ENCODE measurements around the gene GLT6D1. TPM values are rescaled to one million over a fixed set of nuclear protein-coding genes. Genes with fewer than 3 reads are reported as not detected.

GLT6D1 gene
- total and polyA plus RNA-seq, 2 of the 4 experiments (the other 2 are of a cell fraction), result not detected

DNA sequence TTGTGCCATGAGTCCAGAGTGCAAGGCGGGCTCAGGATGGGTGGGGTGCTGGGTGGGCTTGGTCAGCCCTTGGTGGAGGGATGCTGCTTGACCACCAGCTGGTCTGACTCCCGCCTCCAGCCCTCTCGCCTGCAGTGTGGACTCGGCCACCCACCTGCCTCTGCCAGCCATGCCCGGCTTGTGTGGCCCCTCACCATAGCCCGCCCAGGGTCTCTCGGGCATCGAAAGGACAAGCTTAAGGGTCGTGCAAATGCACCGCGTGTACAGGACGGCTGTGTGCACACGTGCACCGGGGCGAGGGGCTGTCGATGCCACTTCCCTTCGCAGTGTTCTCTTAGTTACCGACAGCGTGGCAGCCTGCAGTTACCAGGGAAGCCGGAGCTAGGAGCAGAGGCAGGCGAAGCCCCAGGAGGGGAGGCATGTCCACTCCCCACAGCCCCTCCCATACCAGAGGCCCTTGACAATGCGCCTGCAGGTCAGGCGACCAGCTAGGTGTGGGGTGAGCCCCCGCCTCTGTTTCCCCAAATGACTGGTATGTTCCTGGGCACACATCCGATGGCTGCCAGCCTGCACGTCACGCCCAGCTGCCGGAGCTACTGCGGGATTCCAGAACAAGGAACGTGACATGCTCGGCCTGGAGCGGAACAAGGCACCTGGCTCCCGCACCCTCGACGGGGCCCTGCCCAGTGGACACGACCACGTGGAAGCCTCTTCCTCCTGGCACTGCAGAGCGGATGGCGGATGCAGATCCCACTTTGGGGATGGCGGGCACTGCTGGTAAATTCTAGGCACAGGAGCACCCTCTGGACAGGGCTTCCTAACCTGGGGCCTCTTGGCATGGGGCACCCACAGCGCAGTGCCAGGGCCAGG, 31.6 kb upstream of the GLT6D1 start:
- Histone ChIP-seq H3K4me1 (ENCODE audit: control insufficient read depth, insufficient read depth, low read length) (no peaks in the 10 kb centered on the region), H2BK5ac (ENCODE audit: low read depth, low read length, poor library complexity, severe bottlenecking) (no peak overlapping the region), H4K5ac (ENCODE audit: low read depth, low read length) (no peak overlapping the region), H3K18ac (ENCODE audit: low read depth, low read length) (no peak overlapping the region), H2AK9ac (replicated peaks; ENCODE audit: low read depth, low read length, poor library complexity) (no peak overlapping the region), H3K79me1 (ENCODE audit: low read depth in 1 of 2, low read length in 2 of 2) (no peaks in the 10 kb centered on the region), H2AFZ (replicated peaks; ENCODE audit: low read length, poor library complexity) (no peak overlapping the region), H3K27ac (ENCODE audit: insufficient read depth, low read length) (no peak overlapping the region), H3K4me2 (ENCODE audit: low read depth, low read length) (no peak overlapping the region), H3K9me3 (ENCODE audit: control insufficient read depth, insufficient read depth, low read length) (peaks cover 3% of the 10 kb centered on the region; the same call in 1 of the 2 replicates), H3K4ac (ENCODE audit: low read depth, low read length) (no peak overlapping the region), H2AK5ac (ENCODE audit: low read depth, low read length) (no peak overlapping the region), H4K20me1 (ENCODE audit: insufficient read depth, low read length) (no peaks in the 10 kb centered on the region), H3K9me1 (ENCODE audit: insufficient read depth, low read length) (no peaks in the 10 kb centered on the region), H3K4me3 (ENCODE audit: insufficient read depth, low read depth, low read length) (no peak overlapping the region), H4K91ac (ENCODE audit: insufficient read depth, low read depth, low read length) (no peak overlapping the region), H3K23ac (ENCODE audit: low read depth, low read length) (no peak overlapping the region), H2BK20ac (ENCODE audit: low read depth, low read length) (no peak overlapping the region), H2BK15ac (ENCODE audit: low read depth, low read length) (no peak overlapping the region), H3K36me3 (ENCODE audit: control insufficient read depth, insufficient read depth, low read length) (no peaks in the 10 kb centered on the region), H3K9ac (ENCODE audit: low read depth, low read length) (no peak overlapping the region), H3K56ac (ENCODE audit: extremely low read depth, insufficient read depth, low read length) (no peak overlapping the region), H3K14ac (replicated peaks; ENCODE audit: low read depth, low read length) (no peak overlapping the region), H4K8ac (ENCODE audit: low read depth in 2 of 2, low read length in 2 of 2) (no peak overlapping the region), H2BK120ac (ENCODE audit: low read depth, low read length) (no peak overlapping the region), H3K27me3 (ENCODE audit: control insufficient read depth, insufficient read depth, low read length) (no peaks in the 10 kb centered on the region; the same call in 1 of the 2 replicates)
- in situ Hi-C loops (cut with MboI; ENCODE audit: low sequenced_read_pairs), result no loop called here
- dilution Hi-C loops (cut with HindIII; ENCODE audit: low sequenced_read_pairs, unreplicated experiment), result no loop called here
- ChIA-PET CTCF (no interaction called here), POLR2A (ENCODE audit: unreplicated experiment) (interaction anchor here (0.5 kb wide), 1 partner anchor 1396 kb away, joined by 11 read pairs; no protein-coding TSS in a partner anchor)
- intact Hi-C loops (cut with micrococcal nuclease), result no loop called here
- WGBS, 2 experiments (ENCODE audit: extremely low coverage in 2 of 2, insufficient read length in 1 of 2), result 70% methylated on average over 21 of the region's 41 CpGs; no CpG with 5 or more reads in 1 of the 2 experiments
- DNase-seq (no peak), ATAC-seq (ENCODE audit: low read depth) (no peak)
- no peak for TF ChIP-seq RFX5 (IDR thresholded peaks at IDR 0.05; ENCODE audit: low read depth, low read length)
- no peak for TF ChIP-seq RCOR1 (IDR thresholded peaks at IDR 0.05; ENCODE audit: insufficient replicate concordance, low read length)
- TF ChIP-seq MAZ (IDR thresholded peaks at IDR 0.05; ENCODE audit: borderline replicate concordance, low read depth, low read length), result no peak
- TF ChIP-seq, protein P1, sequence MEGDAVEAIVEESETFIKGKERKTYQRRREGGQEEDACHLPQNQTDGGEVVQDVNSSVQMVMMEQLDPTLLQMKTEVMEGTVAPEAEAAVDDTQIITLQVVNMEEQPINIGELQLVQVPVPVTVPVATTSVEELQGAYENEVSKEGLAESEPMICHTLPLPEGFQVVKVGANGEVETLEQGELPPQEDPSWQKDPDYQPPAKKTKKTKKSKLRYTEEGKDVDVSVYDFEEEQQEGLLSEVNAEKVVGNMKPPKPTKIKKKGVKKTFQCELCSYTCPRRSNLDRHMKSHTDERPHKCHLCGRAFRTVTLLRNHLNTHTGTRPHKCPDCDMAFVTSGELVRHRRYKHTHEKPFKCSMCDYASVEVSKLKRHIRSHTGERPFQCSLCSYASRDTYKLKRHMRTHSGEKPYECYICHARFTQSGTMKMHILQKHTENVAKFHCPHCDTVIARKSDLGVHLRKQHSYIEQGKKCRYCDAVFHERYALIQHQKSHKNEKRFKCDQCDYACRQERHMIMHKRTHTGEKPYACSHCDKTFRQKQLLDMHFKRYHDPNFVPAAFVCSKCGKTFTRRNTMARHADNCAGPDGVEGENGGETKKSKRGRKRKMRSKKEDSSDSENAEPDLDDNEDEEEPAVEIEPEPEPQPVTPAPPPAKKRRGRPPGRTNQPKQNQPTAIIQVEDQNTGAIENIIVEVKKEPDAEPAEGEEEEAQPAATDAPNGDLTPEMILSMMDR (conservative IDR thresholded peaks at IDR 0.05; ENCODE audit: low read depth, low read length), result no peak
- no peak for TF ChIP-seq BHLHE40 (IDR thresholded peaks at IDR 0.05; ENCODE audit: low read depth, low read length)
- no peak for TF ChIP-seq POLR2A (IDR thresholded peaks at IDR 0.05; ENCODE audit: low read depth, low read length)
- no peak for TF ChIP-seq RAD21 (IDR thresholded peaks at IDR 0.05; ENCODE audit: low read length)
- no TSS peak for BruUV-seq (replicated peaks)

All from IMR-90 (cell line).